OCI-LY1 (cell line): ENCODE measurements around the gene SUMO1.

Experiments
- CTCF ChIP-seq: fragments of 200-600 bp; sonication (generic), shearing (Covaris generic); IDR thresholded peaks from 2 replicates; pipeline ENCODE4 v1.5.1; 2017; ENCODE audit warnings: mild to moderate bottlenecking, antibody characterized with exemption, low read length, moderate library complexity, mixed read lengths
- EZH2 ChIP-seq: fragments of 200-600 bp; sonication (generic), shearing (Covaris generic); IDR thresholded peaks from 2 replicates; pipeline ENCODE4 v1.8.0; 2017; ENCODE audit warnings: borderline replicate concordance, mixed run types, mild to moderate bottlenecking, antibody characterized with exemption, low read length, moderate library complexity, mixed read lengths

GRCh38 chr2:202184557-202184956, 53.8 kb downstream of the SUMO1 start:
- TF ChIP-seq CTCF (no peak), EZH2 (no peak)
